ENCODE data around the gene AK2.

AK2 gene

GRCh38 chr1:33021567-33022431 is 14.9 kb downstream of the AK2 start:
- no peak for DNase-seq

DNA sequence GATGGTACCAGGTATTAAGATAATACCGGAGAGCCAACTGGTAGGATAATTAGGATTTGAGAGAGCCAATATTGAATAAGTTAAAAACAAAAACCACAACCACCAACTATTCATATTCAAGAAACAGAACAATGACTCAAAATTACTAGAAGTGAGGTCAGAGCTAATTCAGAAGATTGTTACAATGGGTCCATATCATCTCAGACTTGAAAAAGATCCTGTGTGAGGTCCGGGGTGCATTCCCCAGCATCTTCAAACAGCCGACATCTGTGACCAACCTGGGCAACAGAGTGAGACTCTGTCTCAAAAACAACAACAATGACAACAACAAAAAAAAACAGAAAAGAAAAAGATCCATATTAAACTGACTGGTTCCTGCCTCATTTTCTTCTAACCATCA is 18.6 kb downstream of the AK2 start:
- no peak for DNase-seq

GRCh38 chr1:33017175-33017574 is 19.5 kb downstream of the AK2 start:
- DNase-seq = no peak

DNA sequence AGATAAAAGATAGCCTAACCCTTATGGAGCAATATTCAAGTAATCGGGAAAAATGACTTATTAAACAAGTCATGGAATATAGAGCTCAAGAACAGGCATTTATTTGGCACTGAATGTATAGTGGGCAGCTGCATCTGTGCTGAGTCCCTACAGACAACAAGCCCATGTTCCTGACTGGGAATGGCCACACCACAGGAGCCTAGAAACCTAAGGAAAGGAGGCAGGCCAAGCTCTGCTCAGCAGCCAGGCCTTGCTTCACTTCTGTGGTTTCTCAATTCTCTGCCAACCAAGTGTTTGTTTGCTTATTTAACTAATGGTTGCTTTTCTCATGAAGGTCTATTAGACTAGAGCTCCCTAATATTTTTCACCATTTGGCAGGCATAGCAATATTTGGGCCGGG is 21.5 kb downstream of the AK2 start:
- DNase-seq = no peak

GRCh38 chr1:33014464-33015163 is 22.1 kb downstream of the AK2 start:
- DNase-seq = no peak

- no peak for DNase-seq
Measured at GRCh38 chr1:33013791-33014190, 22.9 kb downstream of the AK2 start.

GRCh38 chr1:33012165-33012564 is 24.5 kb downstream of the AK2 start:
- DNase-seq = no peak

- no peak for DNase-seq
Measured at GRCh38 chr1:33010932-33011731, 25.6 kb downstream of the AK2 start.

- no peak for DNase-seq
Measured at GRCh38 chr1:33009561-33009960, 27.1 kb downstream of the AK2 start.

DNA sequence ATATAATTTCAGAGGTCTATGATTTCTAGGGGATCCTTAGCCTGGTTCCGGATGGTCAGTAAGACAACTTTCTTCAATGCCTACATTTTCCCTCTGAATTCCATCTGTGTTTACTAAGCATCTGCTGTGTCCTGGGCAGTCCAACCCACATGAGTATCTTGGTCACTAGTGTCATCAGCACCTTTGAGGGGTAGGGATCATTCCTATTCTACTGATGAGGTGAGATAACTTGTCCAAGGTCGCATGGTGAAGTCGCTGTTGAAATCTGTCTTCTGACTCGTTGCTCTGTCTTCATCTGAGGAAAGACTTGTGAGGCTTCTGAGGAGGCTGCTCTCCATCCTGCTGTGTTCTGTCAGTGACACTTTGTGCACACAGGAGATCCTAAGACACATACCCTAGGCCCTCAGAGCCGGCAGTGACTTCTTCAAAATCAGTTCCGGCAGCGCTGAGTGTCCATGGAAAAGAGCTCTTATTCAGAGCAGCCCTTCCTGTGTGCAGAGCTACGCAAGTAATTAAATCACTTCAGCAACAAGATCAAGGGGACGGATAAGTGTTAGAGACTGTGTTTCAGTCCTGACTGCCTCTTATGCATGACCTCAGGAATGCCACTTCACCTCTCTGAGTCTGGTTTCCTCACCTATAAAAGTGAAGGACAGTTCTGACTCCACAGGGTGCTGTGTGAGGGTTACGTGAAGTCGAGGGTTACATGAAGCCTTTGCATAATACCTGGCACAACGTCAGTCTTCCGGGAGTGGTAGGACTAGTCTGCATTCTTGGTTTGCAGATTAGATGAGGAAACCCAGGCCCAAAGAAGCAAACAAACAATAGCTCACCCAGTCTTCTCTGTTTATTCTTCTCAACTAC is 28.4 kb downstream of the AK2 start:
- DNase-seq = no peak

GRCh38 chr1:33007190-33008050 is 29.3 kb downstream of the AK2 start:
- no peak for DNase-seq

DNA sequence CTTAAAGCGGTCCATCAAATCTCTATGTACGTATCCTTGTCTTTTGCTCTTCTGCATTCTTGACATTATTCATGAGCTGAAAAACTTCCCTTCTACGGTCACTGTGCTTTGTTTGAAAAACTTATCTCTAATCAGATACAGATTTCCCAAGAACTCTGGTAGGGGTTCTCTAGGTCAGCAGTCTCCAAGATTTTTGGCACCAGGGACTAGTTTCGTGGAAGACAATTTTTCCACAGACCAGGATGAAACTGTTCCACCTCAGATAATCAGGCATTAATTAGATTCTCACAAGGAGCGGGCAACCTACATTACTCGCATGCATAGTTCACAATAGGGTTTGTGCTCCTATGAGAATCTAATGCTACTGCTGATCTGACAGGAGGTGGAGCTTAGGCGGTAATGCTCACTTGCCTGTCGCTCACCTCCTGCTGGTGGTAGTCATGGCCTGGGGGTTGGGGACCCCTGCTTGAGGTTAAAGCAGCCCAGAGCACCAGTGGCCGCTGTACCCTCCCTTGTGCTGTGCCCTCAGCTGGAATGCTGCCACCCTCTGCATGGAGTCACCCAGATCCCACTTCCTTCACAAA is 30.8 kb downstream of the AK2 start:
- DNase-seq = no peak

- no peak for DNase-seq
Measured at GRCh38 chr1:33005117-33005837, 31.4 kb downstream of the AK2 start.

DNA sequence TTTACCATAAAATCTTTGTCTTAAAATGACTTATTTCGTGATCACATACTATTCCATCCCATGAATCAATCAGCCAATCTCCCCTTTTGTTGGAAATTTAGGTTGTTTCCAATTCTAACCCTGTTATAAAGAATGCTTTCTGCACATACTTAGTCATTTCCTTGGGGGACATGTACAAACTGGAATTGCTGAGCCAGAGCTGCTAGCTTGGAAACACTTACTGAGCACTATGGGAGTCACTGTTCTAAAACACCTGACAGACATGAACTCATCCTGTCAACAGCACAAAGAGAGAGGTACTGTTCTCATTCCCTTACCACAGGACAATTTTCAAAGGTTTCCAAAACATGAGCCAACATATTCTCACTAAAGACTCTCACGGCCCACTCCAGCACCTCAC is 32.1 kb downstream of the AK2 start:
- DNase-seq = no peak

- no peak for DNase-seq
Measured at GRCh38 chr1:33003657-33004056, 33.0 kb downstream of the AK2 start.

DNA sequence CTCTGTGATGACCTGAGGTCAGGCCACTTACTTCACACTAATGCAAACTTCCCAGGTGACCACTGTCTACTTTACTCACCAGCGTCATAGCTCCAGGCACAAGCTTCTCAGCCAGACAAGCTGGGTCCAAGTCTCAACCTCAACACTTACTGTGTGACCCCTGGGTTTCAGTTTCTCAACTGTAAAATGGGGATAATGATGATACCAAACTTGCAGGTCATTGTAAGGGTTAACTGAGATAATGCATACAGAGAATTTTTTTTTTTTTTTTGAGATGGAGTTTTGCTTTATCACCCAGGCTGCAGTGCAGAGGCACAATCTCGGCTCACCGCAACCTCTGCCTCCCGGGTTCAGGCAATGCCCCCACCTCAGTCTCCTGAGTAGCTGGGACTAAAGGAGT is 34.7 kb downstream of the AK2 start:
- no peak for DNase-seq

DNA sequence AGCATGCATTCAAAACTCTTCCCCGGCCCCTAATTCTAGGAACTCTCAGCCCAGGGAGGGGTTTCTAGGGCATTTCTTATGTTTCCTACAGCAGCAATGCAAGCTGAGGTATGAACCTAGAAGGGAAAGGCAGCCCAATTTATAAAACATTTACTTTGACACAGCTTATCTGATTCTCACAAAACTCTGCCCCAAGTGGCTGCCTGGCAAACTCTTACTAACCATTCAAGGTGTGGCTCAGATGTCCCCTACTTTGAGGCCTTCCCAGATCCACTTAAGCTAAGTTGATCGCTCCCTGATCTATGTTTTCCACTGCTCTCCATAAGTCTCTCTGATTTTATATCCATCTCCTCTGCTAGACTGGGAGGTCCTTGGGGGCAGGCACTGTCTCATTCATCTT is 35.4 kb downstream of the AK2 start:
- DNase-seq = no peak

DNA sequence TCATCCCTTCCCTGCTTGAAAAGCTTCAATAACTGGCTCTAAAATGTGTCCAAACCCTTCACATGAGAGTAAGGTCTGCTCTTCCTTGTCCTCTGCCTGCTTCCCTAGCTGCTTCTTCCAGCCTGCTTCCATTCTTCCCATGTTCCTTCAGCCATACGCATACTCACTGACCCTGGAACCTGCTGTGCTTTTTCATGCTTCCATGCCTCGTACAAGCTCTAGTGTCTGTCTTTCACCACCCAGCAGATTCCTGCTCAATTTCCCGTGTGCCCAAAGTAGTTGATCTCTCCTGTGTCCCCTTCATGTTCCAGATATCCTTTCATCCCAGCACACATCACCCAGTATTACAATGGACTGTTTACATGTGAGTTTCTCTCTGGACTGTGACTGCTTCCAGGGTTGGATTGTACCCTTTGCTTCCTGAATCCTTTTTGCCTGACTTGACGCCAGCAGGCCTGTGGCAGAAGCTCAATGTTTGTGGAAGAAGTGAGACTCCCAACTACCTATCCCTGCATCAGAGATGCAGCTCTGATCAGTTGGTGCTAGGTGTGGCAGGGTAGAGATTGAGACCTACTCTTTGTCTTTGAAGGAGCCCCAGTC is 36.2 kb downstream of the AK2 start:
- DNase-seq = no peak

GRCh38 chr1:32998997-32999396 is 37.7 kb downstream of the AK2 start:
- no peak for DNase-seq

- DNase-seq = no peak
Measured at GRCh38 chr1:32998064-32998463, 38.6 kb downstream of the AK2 start.
